Osteocyte (in vitro differentiated cells): ENCODE data around the gene MLLT3. TPM values are rescaled to one million over a fixed set of nuclear protein-coding genes. Genes with fewer than 3 reads are reported as not detected.

Source experiments
- DNase-seq: peaks from one replicate; pipeline ENCODE4 v3.0.0; 2021; ENCODE audit warnings: mixed read lengths; ENCODE audit not compliant: unreplicated experiment; ENCODE audit errors: extremely low spot score
- H3K27ac Mint-ChIP-seq: one replicate; pipeline ENCODE4 v1.8.0; 2021; ENCODE audit warnings: mild to moderate bottlenecking, mixed read lengths; ENCODE audit not compliant: unreplicated experiment
- H3K27me3 Mint-ChIP-seq: one replicate; pipeline ENCODE4 v1.8.0; 2021; ENCODE audit warnings: mixed read lengths; ENCODE audit not compliant: unreplicated experiment
- H3K36me3 Mint-ChIP-seq: one replicate; pipeline ENCODE4 v1.8.0; 2021; ENCODE audit warnings: mixed read lengths; ENCODE audit not compliant: unreplicated experiment
- H3K4me1 Mint-ChIP-seq: one replicate; pipeline ENCODE4 v1.8.0; 2021; ENCODE audit warnings: mixed read lengths; ENCODE audit not compliant: unreplicated experiment
- H3K4me3 Mint-ChIP-seq: one replicate; pipeline ENCODE4 v1.8.0; 2021; ENCODE audit warnings: mild to moderate bottlenecking, moderate library complexity, mixed read lengths; ENCODE audit not compliant: unreplicated experiment
- H3K9me3 Mint-ChIP-seq: one replicate; pipeline ENCODE4 v1.8.0; 2021; ENCODE audit warnings: mixed read lengths; ENCODE audit not compliant: unreplicated experiment
- CTCF ChIP-seq: fragments of 200-600 bp; sonication (generic); IDR thresholded peaks from 2 replicates; pipeline ENCODE4 v1.5.0; 2021; ENCODE audit warnings: antibody characterized with exemption, mild to moderate bottlenecking, moderate library complexity
- total RNA-seq: library from RNA; stranded (reverse); gene quantifications from 2 replicates; pipeline ENCODE4 v1.2.1, GENCODE V29; 2021

The MLLT3 gene
- total RNA-seq, 1 donor from 2014 or later = 19.5 TPM

- TF ChIP-seq CTCF = no peak
- H3K27ac Mint-ChIP-seq = no peak overlapping the region
- no peak for DNase-seq
- H3K27me3 Mint-ChIP-seq = no peaks in the 10 kb centered on the region
- H3K9me3 Mint-ChIP-seq = peaks cover 6% of the 10 kb centered on the region
- no peak overlapping the region for H3K4me3 Mint-ChIP-seq
- peaks cover 25% of the 10 kb centered on the region for H3K36me3 Mint-ChIP-seq
- peaks cover 4% of the 10 kb centered on the region for H3K4me1 Mint-ChIP-seq
Measured at GRCh38 chr9:20363233-20363632, 259.1 kb downstream of the MLLT3 start.

GRCh38 chr9:20361656-20362570 is 260.4 kb downstream of the MLLT3 start:
- Mint-ChIP-seq H3K27ac (no peak overlapping the region), H3K4me3 (no peak overlapping the region)

GRCh38 chr9:20361229-20361628 is 261.1 kb downstream of the MLLT3 start:
- Mint-ChIP-seq H3K4me1 (peaks cover 20% of the 10 kb centered on the region), H3K27me3 (no peaks in the 10 kb centered on the region), H3K9me3 (no peaks in the 10 kb centered on the region), H3K27ac (no peak overlapping the region), H3K4me3 (no peak overlapping the region), H3K36me3 (peaks cover 22% of the 10 kb centered on the region)
- TF ChIP-seq CTCF = no peak
- DNase-seq = no peak

More at GRCh38 chr9:20361656-20362570, 260.4 kb downstream of the MLLT3 start:
- peaks cover 3% of the 10 kb centered on the region for H3K9me3 Mint-ChIP-seq
- peaks cover 14% of the 10 kb centered on the region for H3K4me1 Mint-ChIP-seq
- no peaks in the 10 kb centered on the region for H3K27me3 Mint-ChIP-seq
- TF ChIP-seq CTCF = no peak
- peaks cover 22% of the 10 kb centered on the region for H3K36me3 Mint-ChIP-seq
- no peak for DNase-seq

GRCh38 chr9:20358207-20358606 is 264.1 kb downstream of the MLLT3 start:
- H3K27me3 Mint-ChIP-seq = no peaks in the 10 kb centered on the region
- no peak for DNase-seq
- peaks cover 19% of the 10 kb centered on the region for H3K36me3 Mint-ChIP-seq
- H3K4me3 Mint-ChIP-seq = no peak overlapping the region
- no peak overlapping the region for H3K27ac Mint-ChIP-seq
- no peaks in the 10 kb centered on the region for H3K9me3 Mint-ChIP-seq
- TF ChIP-seq CTCF = no peak
- peaks cover 46% of the 10 kb centered on the region for H3K4me1 Mint-ChIP-seq

- peaks cover 21% of the 10 kb centered on the region for H3K36me3 Mint-ChIP-seq
- H3K4me3 Mint-ChIP-seq = peak overlapping the region; percentile 70
- no peak for DNase-seq
- no peak for TF ChIP-seq CTCF
- peak overlapping the region; percentile 92 for H3K27ac Mint-ChIP-seq
- H3K4me1 Mint-ChIP-seq = peaks cover 55% of the 10 kb centered on the region
- H3K9me3 Mint-ChIP-seq = no peaks in the 10 kb centered on the region
- H3K27me3 Mint-ChIP-seq = no peaks in the 10 kb centered on the region
Measured at GRCh38 chr9:20357037-20357432, 265.3 kb downstream of the MLLT3 start.
